NB4 (cell line): ENCODE measurements around the gene NCBP2L.

Experiments used
- DNase-seq: peaks from one replicate; pipeline ENCODE4 v3.0.0; 2010; ENCODE audit warnings: low read depth
- H3K4me3 ChIP-seq: one replicate; pipeline ENCODE4 v1.5.1; 2011; ENCODE audit warnings: mild to moderate bottlenecking, low read depth, low read length, moderate library complexity
- MYC ChIP-seq: IDR thresholded peaks from 2 replicates; pipeline ENCODE4 v1.6.1; 2011; ENCODE audit warnings: low read depth, low read length
- POLR2A ChIP-seq: IDR thresholded peaks from 2 replicates; pipeline ENCODE4 v1.6.1; 2011; ENCODE audit warnings: mild to moderate bottlenecking; ENCODE audit not compliant: insufficient read length; ENCODE audit errors: extremely low read depth
- TF ChIP-seq, protein P1 (sequence below): IDR thresholded peaks from 2 replicates; pipeline ENCODE4 v1.6.1; 2011; ENCODE audit warnings: low read depth, low read length
- TF ChIP-seq, protein P2 (sequence below): IDR thresholded peaks from one replicate; pipeline ENCODE4 v1.5.1; 2012; ENCODE audit warnings: low read depth, low read length

NCBP2L gene

DNA sequence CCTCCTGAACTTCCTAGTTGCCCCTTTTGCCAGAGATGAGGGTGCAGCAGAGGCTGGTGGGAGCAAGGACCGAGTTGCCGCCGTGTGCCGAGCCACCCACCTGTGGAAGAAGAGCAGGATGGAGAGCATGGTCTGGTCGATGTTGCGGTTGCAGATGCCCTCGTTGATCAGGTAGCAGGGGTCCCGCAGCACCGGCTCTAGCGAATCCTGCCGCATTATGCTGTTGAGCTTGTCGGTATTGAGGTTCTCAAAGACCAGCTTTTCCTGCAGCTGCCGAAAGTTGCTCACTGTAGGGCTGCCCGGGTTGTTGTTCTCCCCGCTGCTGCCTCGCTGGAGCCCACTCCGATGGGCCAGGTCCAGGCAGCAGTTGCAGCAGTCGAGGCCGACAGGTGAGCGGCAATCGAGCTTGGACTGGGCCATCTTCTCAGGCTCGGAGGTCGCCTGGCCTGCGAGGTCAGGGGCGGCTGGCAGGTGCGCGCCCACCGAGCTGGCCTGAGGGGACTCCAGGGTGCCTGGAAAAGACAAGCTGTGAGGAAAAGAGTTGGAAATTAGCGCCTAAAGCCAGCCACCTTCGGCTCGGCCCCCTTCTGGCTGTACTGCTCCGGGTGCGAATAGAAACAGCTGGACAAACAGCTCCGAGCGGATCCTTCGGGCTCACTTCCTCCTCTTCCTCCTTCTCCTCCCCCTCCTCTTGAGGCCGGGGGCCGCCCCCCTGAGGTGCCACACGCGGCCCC is 2.4 kb upstream of the NCBP2L start:
- H3K4me3 ChIP-seq = no peak overlapping the region
- TF ChIP-seq, protein P1, sequence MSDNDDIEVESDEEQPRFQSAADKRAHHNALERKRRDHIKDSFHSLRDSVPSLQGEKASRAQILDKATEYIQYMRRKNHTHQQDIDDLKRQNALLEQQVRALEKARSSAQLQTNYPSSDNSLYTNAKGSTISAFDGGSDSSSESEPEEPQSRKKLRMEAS = no peak

DNA sequence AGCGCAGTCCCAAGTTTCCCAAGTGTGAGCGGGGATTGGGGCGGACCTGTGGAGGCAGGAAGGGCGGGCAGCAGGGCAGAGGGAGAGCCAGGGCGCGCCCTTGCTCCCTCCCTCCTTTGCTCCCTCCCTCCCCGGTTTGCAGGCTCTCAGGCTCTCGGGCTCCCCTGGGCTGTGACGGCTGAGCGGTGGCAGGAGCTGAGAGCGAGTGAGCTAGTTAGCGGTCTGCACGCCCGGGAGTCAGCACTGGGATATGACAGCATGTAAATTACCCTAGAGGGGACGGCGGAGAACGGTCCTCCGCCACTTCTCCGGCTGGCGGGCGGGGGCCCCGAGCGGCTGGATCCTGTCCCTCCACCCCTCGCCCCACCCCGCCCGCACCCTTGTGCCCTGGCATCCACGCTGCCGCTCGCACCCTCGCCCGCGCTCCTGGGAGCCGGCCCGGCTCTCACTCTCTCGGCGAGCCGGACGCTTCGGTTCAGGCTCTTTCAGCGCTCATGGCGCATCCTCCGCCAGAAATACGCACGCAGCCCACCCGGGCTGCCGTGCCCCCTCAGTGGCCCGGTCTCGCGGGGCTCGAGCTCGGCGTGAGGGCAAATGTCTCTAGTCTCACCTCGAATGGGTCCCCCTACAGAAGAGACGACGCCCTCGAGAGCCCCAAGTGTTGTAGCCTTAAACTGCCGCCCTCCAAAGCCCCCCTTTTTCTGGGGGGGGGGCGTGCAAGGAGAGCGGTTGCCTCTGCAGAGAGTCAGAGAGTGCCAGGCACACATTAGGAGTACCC is 1.6 kb upstream of the NCBP2L start, which contains the start of gene TSC22D3:
TSS of gene TSC22D3 (minus strand) at position 54 of the 778 bp plus-strand sequence. CDS start 368 bp downstream, outside the sequence.
- peak; percentile 83 for DNase-seq
- no peak within 1 kb of the TSS for H3K4me3 ChIP-seq
- TF ChIP-seq MYC = no peak
- no peak for TF ChIP-seq POLR2A
- TF ChIP-seq, protein P1 = no peak
- TF ChIP-seq, protein P2, sequence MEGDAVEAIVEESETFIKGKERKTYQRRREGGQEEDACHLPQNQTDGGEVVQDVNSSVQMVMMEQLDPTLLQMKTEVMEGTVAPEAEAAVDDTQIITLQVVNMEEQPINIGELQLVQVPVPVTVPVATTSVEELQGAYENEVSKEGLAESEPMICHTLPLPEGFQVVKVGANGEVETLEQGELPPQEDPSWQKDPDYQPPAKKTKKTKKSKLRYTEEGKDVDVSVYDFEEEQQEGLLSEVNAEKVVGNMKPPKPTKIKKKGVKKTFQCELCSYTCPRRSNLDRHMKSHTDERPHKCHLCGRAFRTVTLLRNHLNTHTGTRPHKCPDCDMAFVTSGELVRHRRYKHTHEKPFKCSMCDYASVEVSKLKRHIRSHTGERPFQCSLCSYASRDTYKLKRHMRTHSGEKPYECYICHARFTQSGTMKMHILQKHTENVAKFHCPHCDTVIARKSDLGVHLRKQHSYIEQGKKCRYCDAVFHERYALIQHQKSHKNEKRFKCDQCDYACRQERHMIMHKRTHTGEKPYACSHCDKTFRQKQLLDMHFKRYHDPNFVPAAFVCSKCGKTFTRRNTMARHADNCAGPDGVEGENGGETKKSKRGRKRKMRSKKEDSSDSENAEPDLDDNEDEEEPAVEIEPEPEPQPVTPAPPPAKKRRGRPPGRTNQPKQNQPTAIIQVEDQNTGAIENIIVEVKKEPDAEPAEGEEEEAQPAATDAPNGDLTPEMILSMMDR = no peak

More for the DNA sequence above, 2.4 kb upstream of the NCBP2L start:
- DNase-seq = no peak

DNA sequence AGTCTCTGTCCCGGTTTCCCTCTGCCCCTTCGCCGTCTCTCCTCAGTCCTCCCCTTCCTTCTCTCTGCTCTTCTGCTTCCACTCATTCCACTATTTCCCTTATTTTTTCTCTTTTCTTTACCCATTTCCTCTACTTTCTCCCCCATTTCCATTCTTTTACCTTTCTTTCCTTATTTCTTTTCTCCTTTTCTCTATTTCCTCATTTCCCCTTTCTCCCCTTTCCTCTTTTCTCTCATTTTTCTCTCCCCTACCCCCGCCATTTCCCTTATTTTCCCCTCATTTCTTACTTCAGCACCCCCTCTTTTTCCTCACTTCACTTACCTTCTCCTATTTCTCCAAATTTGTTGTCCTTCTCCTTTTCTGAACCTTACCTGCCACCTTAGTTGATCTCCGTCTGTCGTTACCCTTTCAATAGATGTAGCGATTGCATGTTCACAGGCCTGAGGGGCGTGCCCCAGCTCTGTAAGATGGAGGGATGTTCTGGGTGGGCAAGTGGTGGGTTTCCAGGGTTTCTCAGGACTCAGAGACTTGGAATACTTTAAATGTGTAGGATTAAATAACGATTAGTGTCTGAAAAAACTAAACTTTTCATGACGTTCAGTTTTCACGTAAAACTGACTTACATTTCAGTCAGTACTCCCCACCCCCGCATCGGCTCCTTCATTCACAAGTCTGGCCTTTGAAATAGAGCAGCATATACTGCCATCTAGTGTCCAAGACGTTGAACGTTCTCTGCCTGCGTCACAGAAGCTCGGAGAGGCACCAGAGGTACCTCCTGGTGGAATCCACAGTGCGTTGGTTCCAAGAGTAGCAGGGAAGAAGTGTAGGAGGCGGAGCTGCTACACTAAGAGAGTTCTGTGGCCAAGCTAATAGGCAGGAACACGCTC is 641 bp upstream of the NCBP2L start:
- no peak overlapping the region for H3K4me3 ChIP-seq
- TF ChIP-seq, protein P1 = no peak
- TF ChIP-seq MYC = 0 out of 2 replicates have a peak, but pooled peaks have one; percentile 32
- TF ChIP-seq, protein P2 = peak; percentile 62
- no peak for TF ChIP-seq POLR2A
- DNase-seq = peak; percentile 88

DNA sequence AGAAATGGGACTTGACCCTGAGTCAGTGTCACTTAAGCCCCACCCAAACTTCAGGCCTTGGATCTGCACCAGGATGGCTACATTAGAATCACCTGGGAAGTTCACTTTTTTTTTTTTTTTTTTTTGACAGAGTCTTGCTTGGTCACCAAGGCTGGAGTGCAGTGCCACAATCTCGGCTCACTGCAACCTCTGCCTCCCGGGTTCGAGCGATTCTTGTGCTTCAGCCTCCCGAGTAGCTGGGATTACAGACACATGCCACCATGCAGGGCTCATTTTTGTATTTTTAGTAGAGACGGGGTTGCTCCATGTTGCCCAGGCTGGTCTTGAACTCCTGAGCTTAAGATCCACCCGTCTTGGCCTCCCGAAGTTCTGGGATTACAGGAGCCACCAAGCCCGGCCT is 3.0 kb downstream of the NCBP2L start:
- TF ChIP-seq, protein P2 = no peak
- TF ChIP-seq POLR2A = no peak
- TF ChIP-seq, protein P1 = no peak
- TF ChIP-seq MYC = no peak
- H3K4me3 ChIP-seq = no peak overlapping the region
- DNase-seq = no peak

DNA sequence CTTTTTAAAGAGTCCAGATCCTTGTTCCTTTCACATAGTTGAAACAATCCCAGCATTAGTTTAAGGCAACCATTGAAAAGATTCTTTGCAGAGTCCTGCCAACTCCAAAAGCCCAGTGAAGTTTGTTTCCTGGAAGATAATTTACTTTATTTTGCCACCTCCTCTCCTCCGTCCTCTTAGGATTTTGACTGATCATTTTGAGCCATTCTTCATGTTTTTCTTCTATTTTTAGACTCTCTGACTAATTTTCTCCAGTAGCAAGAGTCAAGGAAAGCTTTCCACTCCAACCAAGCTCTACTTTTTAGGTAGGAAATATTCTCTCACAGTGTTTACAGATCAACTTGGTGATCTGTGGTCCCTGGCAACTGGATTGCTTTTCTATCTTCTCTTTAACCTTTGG is 10.3 kb downstream of the NCBP2L start:
- TF ChIP-seq MYC = no peak
- TF ChIP-seq POLR2A = no peak
- TF ChIP-seq, protein P1 = no peak
- TF ChIP-seq, protein P2 = no peak
- no peak overlapping the region for H3K4me3 ChIP-seq
- DNase-seq = no peak
